ENCODE measurements around the gene SEMA4C.

The SEMA4C gene, protein sequence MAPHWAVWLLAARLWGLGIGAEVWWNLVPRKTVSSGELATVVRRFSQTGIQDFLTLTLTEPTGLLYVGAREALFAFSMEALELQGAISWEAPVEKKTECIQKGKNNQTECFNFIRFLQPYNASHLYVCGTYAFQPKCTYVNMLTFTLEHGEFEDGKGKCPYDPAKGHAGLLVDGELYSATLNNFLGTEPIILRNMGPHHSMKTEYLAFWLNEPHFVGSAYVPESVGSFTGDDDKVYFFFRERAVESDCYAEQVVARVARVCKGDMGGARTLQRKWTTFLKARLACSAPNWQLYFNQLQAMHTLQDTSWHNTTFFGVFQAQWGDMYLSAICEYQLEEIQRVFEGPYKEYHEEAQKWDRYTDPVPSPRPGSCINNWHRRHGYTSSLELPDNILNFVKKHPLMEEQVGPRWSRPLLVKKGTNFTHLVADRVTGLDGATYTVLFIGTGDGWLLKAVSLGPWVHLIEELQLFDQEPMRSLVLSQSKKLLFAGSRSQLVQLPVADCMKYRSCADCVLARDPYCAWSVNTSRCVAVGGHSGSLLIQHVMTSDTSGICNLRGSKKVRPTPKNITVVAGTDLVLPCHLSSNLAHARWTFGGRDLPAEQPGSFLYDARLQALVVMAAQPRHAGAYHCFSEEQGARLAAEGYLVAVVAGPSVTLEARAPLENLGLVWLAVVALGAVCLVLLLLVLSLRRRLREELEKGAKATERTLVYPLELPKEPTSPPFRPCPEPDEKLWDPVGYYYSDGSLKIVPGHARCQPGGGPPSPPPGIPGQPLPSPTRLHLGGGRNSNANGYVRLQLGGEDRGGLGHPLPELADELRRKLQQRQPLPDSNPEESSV

DNA sequence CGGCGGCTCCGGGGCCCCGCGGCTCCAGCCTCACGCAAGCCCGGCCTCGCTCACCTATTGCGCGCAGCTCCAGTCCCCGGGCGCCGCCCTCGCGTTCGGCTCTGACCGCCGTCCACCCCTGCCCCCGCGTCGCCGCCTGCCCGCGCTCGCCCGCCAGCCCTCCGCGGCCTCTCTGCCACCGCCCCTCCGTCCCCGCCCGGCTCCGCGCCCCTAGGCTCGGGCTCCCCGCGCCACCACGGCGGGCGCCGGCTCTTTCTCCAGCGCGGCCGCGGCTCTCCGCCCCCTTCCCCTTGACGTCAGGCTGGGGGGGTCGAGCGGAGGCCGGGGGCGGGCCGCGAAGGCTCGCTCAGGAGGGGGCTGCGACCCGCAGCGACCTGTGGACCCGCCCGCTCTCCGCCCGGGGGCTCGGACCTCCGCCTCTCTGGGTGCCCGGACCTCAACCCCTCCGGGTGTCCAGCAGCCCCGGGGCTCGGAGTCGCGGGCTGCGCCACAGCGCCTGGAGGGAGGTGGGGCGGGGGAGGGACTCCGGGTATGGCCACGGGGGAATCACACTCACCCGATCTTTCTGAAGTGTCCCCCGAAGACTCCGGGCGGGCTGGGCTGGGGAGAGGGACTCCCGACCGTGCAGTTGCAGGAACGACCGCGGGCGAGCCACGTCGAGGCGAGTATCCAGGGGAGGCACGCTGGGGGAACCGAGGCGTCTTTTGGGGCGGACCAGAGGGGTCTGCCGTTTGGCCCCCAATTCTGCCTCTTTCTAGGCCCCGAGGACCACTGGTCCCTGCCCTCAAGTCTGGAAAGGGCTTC is at the start of gene SEMA4C:
Gene SEMA4C, minus strand, starts transcription at position 259 of the 804 bp plus-strand sequence. CDS start 2,194 bp downstream, outside the sequence.
- Histone ChIP-seq H3K4me3 (ENCODE audit: low read length in 2 of 2) (peak within 1 kb of the TSS; percentile 86 to 88), H3K9me3 (ENCODE audit: control insufficient read depth in 2 of 2, low read length in 2 of 2) (no peaks in the 10 kb centered on the region), H3K36me3 (ENCODE audit: control insufficient read depth in 2 of 2, insufficient read depth in 2 of 2, low read length in 2 of 2) (peaks cover 13 to 23% of the 10 kb centered on the region in 2 donors), H3K9ac (ENCODE audit: low read length in 2 of 2) (peak within 1 kb of the TSS; percentile 90 to 95), H3K27ac (ENCODE audit: low read length) (peak within 1 kb of the TSS; percentile 95), H3K4me1 (ENCODE audit: control insufficient read depth, insufficient read depth, low read length) (peaks cover 49% of the 10 kb centered on the region), H3K27me3 (ENCODE audit: control insufficient read depth in 1 of 2, insufficient read depth in 2 of 2, low read length in 2 of 2) (no peaks in the 10 kb centered on the region)

DNA sequence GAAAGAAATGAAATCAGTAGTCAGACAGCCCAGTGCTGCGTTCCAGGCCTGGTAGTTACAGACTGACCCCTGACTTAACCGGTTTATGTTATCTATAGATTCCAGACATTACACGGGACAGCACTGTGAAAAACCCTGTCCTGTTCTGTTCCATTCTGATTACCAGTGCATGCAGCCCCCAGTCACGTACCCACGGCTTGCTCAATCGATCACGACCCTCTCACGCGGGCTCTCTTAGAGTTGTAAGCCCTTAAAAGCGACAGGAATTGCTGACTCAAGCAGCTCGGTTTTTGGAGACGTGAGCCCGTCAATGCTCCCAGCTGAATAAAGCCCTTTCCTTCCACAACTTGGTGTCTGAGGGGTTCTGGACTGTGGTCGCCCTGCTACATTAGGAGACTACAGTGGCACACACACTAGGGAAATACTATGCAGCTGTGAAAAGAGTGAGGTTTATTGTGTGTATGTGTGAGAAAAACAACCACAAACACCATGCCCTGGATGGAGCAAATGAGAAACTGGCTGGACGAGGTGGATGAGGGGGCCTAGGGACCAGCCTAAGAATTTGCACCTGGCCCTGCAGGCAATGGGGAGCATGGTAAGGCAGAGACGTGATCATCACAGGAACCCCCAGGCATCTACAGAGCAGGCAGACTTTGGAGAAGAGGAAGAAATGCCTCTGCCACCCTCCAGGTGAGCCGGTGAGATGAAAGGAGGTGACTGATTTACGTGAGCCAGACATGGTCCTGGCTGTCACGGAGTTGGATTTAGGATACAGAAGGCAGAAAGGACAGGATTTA is 49.1 kb upstream of the SEMA4C start:
- H3K27ac ChIP-seq (ENCODE audit: low read length) = no peak overlapping the region

DNA sequence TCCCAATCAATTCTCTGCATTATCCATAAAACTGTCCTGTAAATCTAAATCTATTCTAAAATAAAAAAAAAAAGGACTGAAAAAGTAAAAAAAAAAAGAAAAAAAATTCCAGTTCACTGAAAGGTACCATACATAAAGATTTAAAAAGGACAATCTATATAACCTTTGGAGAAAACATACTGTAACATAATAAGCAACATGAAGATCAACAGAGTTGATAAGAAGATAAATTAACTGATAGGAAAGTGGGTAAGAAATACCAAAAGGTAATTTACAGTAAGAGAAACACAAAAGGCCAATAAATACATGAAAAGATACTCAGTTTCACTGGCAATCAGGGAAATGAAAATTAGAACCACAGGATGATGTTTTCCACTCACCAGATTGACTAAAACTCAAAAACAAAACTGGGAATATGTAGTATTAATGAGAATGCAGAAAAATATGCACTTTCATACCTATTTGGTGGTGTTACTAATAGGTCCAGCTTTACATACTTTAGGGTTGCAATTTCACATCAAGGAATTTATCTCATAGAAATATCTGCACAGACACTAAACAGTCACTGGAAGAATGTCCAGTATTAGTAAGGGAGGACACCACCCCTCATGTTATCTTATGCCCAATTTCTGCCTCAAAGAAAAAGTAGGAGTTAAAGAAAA is 48.3 kb upstream of the SEMA4C start:
- H3K36me3 ChIP-seq (ENCODE audit: control insufficient read depth in 2 of 2, insufficient read depth in 2 of 2, low read length in 2 of 2) = no peaks in the 10 kb centered on the region
- H3K27ac ChIP-seq (ENCODE audit: low read length) = no peak overlapping the region
- no peaks in the 10 kb centered on the region for H3K9me3 ChIP-seq (ENCODE audit: control insufficient read depth in 2 of 2, low read length in 2 of 2)
- H3K27me3 ChIP-seq (ENCODE audit: control insufficient read depth in 1 of 2, insufficient read depth in 2 of 2, low read length in 2 of 2) = no peaks in the 10 kb centered on the region
- H3K4me3 ChIP-seq (ENCODE audit: low read length in 2 of 2) = no peak overlapping the region
- H3K4me1 ChIP-seq (ENCODE audit: control insufficient read depth, insufficient read depth, low read length) = peaks cover 9% of the 10 kb centered on the region
- no peak overlapping the region for H3K9ac ChIP-seq (ENCODE audit: low read length in 2 of 2)

More for the DNA sequence above, 49.1 kb upstream of the SEMA4C start:
- H3K27me3 ChIP-seq (ENCODE audit: control insufficient read depth in 1 of 2, insufficient read depth in 2 of 2, low read length in 2 of 2) = no peaks in the 10 kb centered on the region
- H3K36me3 ChIP-seq (ENCODE audit: control insufficient read depth in 2 of 2, insufficient read depth in 2 of 2, low read length in 2 of 2) = no peaks in the 10 kb centered on the region
- no peak overlapping the region for H3K9ac ChIP-seq (ENCODE audit: low read length in 2 of 2)
- H3K4me3 ChIP-seq (ENCODE audit: low read length in 2 of 2) = no peak overlapping the region
- no peaks in the 10 kb centered on the region for H3K9me3 ChIP-seq (ENCODE audit: control insufficient read depth in 2 of 2, low read length in 2 of 2)
- H3K4me1 ChIP-seq (ENCODE audit: control insufficient read depth, insufficient read depth, low read length) = peaks cover 11% of the 10 kb centered on the region

DNA sequence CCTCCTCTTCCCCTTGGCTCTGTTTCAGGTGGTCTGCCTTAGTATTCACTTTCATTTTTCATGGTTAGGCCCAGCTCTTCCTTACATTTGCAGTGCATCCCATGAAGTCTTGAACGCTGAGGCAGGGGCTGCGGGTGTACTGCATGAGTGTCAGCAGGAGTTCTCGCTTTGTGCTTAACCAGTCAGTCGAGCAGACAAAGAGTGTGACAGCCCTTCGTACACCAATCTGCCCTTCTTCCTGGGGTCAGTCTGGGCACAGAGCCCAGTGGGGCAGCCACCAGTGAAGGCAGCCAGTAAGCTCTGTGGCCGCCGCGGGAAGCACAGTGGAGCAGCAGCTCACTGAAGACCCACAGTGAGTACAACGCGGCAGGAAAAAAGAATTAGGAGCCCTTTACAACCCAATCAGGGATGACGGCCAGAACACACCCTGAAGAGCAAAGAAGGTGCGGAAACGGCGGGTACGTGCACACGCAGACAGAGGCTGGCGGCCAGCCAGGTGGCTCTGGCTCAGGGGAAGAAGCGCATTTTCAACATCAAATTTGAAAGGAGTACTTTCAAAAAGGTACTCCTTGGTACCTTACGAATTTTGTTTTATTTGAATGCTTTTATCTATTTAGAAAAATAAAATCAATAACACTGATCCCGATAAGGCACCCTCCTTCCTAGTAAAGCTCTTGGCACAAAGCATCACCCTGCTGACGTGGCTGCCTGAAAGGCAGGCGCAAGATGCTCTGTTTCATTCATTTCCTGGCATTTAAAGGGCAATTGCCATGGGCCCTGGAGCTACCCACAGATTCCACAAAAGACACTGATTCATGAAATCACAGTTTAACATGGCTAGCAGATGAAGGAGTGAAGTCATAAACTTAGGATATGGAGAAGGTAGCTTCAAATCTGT is 47.0 kb upstream of the SEMA4C start:
- H3K9ac ChIP-seq (ENCODE audit: low read length in 2 of 2) = no peak overlapping the region
- H3K27me3 ChIP-seq (ENCODE audit: control insufficient read depth in 1 of 2, insufficient read depth in 2 of 2, low read length in 2 of 2) = no peaks in the 10 kb centered on the region
- H3K4me3 ChIP-seq (ENCODE audit: low read length in 2 of 2) = no peak overlapping the region
- no peaks in the 10 kb centered on the region for H3K36me3 ChIP-seq (ENCODE audit: control insufficient read depth in 2 of 2, insufficient read depth in 2 of 2, low read length in 2 of 2)
- H3K9me3 ChIP-seq (ENCODE audit: control insufficient read depth in 2 of 2, low read length in 2 of 2) = no peaks in the 10 kb centered on the region
- H3K27ac ChIP-seq (ENCODE audit: low read length) = no peak overlapping the region
- H3K4me1 ChIP-seq (ENCODE audit: control insufficient read depth, insufficient read depth, low read length) = peaks cover 9% of the 10 kb centered on the region

DNA sequence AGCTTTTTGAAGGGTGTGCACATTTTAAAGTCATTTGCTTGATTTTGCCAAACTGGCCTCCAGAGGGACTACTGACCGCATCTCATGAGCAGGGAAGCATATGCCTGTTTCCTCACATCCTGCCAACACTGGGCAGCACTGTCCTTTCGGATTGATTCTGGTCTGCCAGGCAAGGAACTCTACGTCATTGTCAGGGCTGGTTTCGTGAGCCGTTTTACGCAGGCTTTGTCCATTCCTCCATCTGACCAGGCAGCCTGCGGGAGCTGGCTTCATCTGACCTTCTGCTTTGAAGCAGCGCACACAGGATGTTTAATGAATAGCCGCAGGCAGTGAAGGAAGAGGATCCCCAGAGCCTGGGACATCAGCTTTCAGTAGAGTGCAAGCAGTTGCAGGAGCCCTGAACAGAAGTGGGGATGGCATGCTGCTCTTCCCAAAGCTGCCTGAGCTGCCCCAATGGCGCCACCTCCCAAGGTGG is 46.3 kb upstream of the SEMA4C start:
- Histone ChIP-seq H3K36me3 (ENCODE audit: control insufficient read depth in 2 of 2, insufficient read depth in 2 of 2, low read length in 2 of 2) (no peaks in the 10 kb centered on the region), H3K9me3 (ENCODE audit: control insufficient read depth in 2 of 2, low read length in 2 of 2) (no peaks in the 10 kb centered on the region), H3K4me3 (ENCODE audit: low read length in 2 of 2) (peak overlapping the region in 1 of 2 donors; percentile 15), H3K4me1 (ENCODE audit: control insufficient read depth, insufficient read depth, low read length) (peaks cover 9% of the 10 kb centered on the region), H3K27me3 (ENCODE audit: control insufficient read depth in 1 of 2, insufficient read depth in 2 of 2, low read length in 2 of 2) (no peaks in the 10 kb centered on the region), H3K27ac (ENCODE audit: low read length) (no peak overlapping the region), H3K9ac (ENCODE audit: low read length in 2 of 2) (no peak overlapping the region)

DNA sequence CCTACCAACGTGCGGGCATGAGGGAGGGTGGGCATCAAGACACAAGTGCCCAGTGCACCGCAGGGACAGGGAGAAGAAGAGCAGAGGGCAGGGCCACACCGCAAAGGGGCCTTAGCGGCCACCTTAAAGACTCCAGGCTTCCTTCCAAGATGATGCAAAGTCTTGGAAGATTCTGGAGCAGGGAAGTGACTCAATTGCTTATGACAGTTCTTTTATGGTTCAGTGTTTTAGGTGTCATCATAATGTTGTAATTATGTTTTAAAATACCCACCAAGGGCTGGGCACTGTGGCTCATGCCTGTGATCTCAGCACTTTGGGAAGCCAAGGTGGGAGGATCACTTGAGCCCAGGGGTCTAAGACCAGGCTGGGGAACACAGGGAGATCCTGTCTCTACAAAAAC is 44.5 kb upstream of the SEMA4C start:
- no peaks in the 10 kb centered on the region for H3K36me3 ChIP-seq (ENCODE audit: control insufficient read depth in 2 of 2, insufficient read depth in 2 of 2, low read length in 2 of 2)
- no peak overlapping the region for H3K4me3 ChIP-seq (ENCODE audit: low read length in 2 of 2)

DNA sequence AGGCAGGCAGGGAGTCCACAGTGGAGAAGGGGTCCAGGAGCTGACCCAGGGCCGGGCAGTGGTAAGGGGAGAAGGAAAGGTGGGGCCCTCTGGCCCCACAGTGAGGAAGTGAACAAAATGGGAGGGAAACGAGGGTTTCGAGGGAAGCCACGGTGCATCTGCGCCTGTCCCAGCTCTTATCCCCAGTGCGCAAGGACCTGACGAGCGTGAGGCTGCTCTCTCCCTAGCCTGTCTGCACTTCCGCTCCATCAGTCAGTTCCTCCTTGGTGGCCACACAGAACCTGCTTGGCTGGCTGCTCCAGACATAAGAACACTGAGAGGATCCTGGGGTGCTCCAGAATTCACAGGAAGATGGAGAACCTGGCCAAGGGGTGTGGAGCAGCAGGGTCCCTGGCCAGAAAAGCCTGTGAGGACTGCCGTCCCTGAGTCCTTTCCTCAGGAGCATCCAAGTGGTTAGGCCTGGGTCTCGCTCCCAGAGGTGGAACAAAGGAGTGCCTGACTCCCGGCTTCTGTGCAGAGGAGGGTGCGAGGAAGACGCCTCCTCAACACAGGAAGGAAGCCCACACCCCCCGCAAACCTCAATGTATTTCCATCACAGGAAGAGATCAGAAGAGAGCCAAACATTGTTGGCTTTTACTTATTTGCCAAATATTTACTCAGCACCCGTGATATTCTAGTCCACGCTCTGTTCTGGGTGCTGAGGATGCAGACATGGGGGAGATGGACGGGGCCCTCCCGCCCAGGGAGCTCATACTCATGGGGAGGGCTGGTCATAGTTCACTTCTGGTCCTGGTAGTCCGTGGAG is 43.7 kb upstream of the SEMA4C start:
- H3K9ac ChIP-seq (ENCODE audit: low read length in 2 of 2) = no peak overlapping the region
- no peaks in the 10 kb centered on the region for H3K9me3 ChIP-seq (ENCODE audit: control insufficient read depth in 2 of 2, low read length in 2 of 2)
- peaks cover 13% of the 10 kb centered on the region for H3K4me1 ChIP-seq (ENCODE audit: control insufficient read depth, insufficient read depth, low read length)
- H3K4me3 ChIP-seq (ENCODE audit: low read length in 2 of 2) = no peak overlapping the region
- no peak overlapping the region for H3K27ac ChIP-seq (ENCODE audit: low read length)
- no peaks in the 10 kb centered on the region for H3K36me3 ChIP-seq (ENCODE audit: control insufficient read depth in 2 of 2, insufficient read depth in 2 of 2, low read length in 2 of 2)
- no peaks in the 10 kb centered on the region for H3K27me3 ChIP-seq (ENCODE audit: control insufficient read depth in 1 of 2, insufficient read depth in 2 of 2, low read length in 2 of 2)

More for the DNA sequence above, 44.5 kb upstream of the SEMA4C start:
- no peaks in the 10 kb centered on the region for H3K27me3 ChIP-seq (ENCODE audit: control insufficient read depth in 1 of 2, insufficient read depth in 2 of 2, low read length in 2 of 2)
- no peaks in the 10 kb centered on the region for H3K9me3 ChIP-seq (ENCODE audit: control insufficient read depth in 2 of 2, low read length in 2 of 2)
- no peak overlapping the region for H3K27ac ChIP-seq (ENCODE audit: low read length)
- H3K4me1 ChIP-seq (ENCODE audit: control insufficient read depth, insufficient read depth, low read length) = peaks cover 10% of the 10 kb centered on the region
- H3K9ac ChIP-seq (ENCODE audit: low read length in 2 of 2) = no peak overlapping the region

DNA sequence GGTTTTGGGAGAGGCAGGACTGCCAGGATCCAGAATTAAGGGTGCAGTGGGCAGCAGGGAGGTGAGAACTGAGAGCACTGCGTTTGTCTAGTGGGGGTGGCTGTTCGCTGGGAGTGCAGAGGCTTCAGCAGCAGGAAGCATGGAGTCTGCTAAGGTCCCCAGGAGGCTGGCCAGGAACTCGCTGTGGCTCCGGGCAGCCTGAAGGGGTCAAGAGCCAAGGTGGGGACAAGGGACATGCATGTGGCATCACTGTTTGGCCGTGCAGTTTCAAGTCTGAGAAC is 43.2 kb upstream of the SEMA4C start:
- Histone ChIP-seq H3K4me3 (ENCODE audit: low read length in 2 of 2) (no peak overlapping the region), H3K36me3 (ENCODE audit: control insufficient read depth in 2 of 2, insufficient read depth in 2 of 2, low read length in 2 of 2) (no peaks in the 10 kb centered on the region), H3K27me3 (ENCODE audit: control insufficient read depth in 1 of 2, insufficient read depth in 2 of 2, low read length in 2 of 2) (no peaks in the 10 kb centered on the region), H3K4me1 (ENCODE audit: control insufficient read depth, insufficient read depth, low read length) (peaks cover 17% of the 10 kb centered on the region), H3K27ac (ENCODE audit: low read length) (no peak overlapping the region), H3K9me3 (ENCODE audit: control insufficient read depth in 2 of 2, low read length in 2 of 2) (no peaks in the 10 kb centered on the region), H3K9ac (ENCODE audit: low read length in 2 of 2) (no peak overlapping the region)

All from stomach smooth muscle (tissue), 2 donors.